Erythroblast (primary cell): ENCODE data around the gene OR51T1.

ENCODE experiments used
- DNase-seq, 2 experiments: peaks; one replicate each; lab custom pipeline; 2025; lab: John Stamatoyannopoulos, UW
- GATA1 ChIP-seq: IDR thresholded peaks from 2 replicates; pipeline ENCODE4 v1.6.1; 2011; ENCODE audit warnings: low read depth, mild to moderate bottlenecking, control low read depth, low read length, moderate library complexity
- POLR2A ChIP-seq: IDR thresholded peaks from 2 replicates; pipeline ENCODE4 v1.6.1; 2011; ENCODE audit warnings: mild to moderate bottlenecking, low read length

The OR51T1 gene

GRCh38 chr11:4891996-4892640 lies 10.4 kb downstream of the OR51T1 start:
- DNase-seq: no peak
- TF ChIP-seq GATA1: no peak
- no peak for TF ChIP-seq POLR2A

GRCh38 chr11:4903484-4903883 lies 21.8 kb downstream of the OR51T1 start, which contains the start of gene OR51A7:
Gene OR51A7 (plus strand): TSS chr11:4903783. CDS start chr11:4907370, 3,587 bp downstream.
- TF ChIP-seq POLR2A (no peak), GATA1 (no peak)
- DNase-seq: no peak

- no peak for DNase-seq
- TF ChIP-seq GATA1 (no peak), POLR2A (no peak)
Observed at GRCh38 chr11:4916581-4916980, 34.9 kb downstream of the OR51T1 start.

- TF ChIP-seq GATA1 (no peak), POLR2A (no peak)
- no peak for DNase-seq
Observed at GRCh38 chr11:4919250-4919649, 37.5 kb downstream of the OR51T1 start, which contains the start of gene OR51G2. Gene OR51G2 (minus strand): TSS chr11:4919350. CDS start chr11:4915663, 3,687 bp downstream.

- DNase-seq: no peak
Observed at GRCh38 chr11:4921796-4922195, 40.1 kb downstream of the OR51T1 start.

GRCh38 chr11:4922304-4922703 lies 40.6 kb downstream of the OR51T1 start:
- no peak for DNase-seq
- TF ChIP-seq GATA1 (no peak), POLR2A (no peak)

More at GRCh38 chr11:4921796-4922195, 40.1 kb downstream of the OR51T1 start:
- TF ChIP-seq GATA1: no peak
- no peak for TF ChIP-seq POLR2A

GRCh38 chr11:4924239-4924638 lies 42.5 kb downstream of the OR51T1 start, which contains the start of gene OR51G1:
Gene OR51G1 (minus strand): TSS chr11:4924339. CDS start chr11:4924339, 0 bp downstream.
- no peak for DNase-seq
- TF ChIP-seq POLR2A: no peak
- TF ChIP-seq GATA1: no peak

GRCh38 chr11:4926608-4927007 lies 44.9 kb downstream of the OR51T1 start:
- TF ChIP-seq GATA1 (no peak), POLR2A (no peak)
- no peak for DNase-seq
